Parathyroid adenoma (tissue), 2 donors: Measurements from ENCODE around the gene HAUS1.

Source experiments
- H2AFZ ChIP-seq: fragments of 300-600 bp; sonication (generic); one replicate; pipeline ENCODE4 v1.7.0; 2017; ENCODE audit warnings: antibody characterized with exemption, mild to moderate bottlenecking
- H3K27ac ChIP-seq: fragments of 300-600 bp; sonication (generic); one replicate; pipeline ENCODE4 v1.7.0; 2017
- H3K27me3 ChIP-seq: fragments of 300-600 bp; sonication (generic); one replicate; pipeline ENCODE4 v1.7.0; 2017; ENCODE audit warnings: low read length; ENCODE audit not compliant: control insufficient read depth, insufficient read depth
- H3K36me3 ChIP-seq: fragments of 300-600 bp; sonication (generic); one replicate; pipeline ENCODE4 v1.7.0; 2017; ENCODE audit warnings: low read length; ENCODE audit not compliant: control insufficient read depth, insufficient read depth
- H3K4me1 ChIP-seq: fragments of 300-600 bp; sonication (generic); one replicate; pipeline ENCODE4 v1.7.0; 2017; ENCODE audit warnings: control low read depth
- H3K4me2 ChIP-seq: fragments of 300-600 bp; sonication (generic); one replicate; pipeline ENCODE4 v1.7.0; 2017; ENCODE audit warnings: low read length
- H3K4me3 ChIP-seq: fragments of 300-600 bp; sonication (generic); one replicate; pipeline ENCODE4 v1.7.0; 2017; ENCODE audit warnings: low read depth, low read length
- H3K79me2 ChIP-seq: fragments of 300-600 bp; sonication (generic); one replicate; pipeline ENCODE4 v1.7.0; 2017; ENCODE audit warnings: control low read depth
- H3K9ac ChIP-seq: fragments of 300-600 bp; sonication (generic); one replicate; pipeline ENCODE4 v1.7.0; 2017; ENCODE audit warnings: mild to moderate bottlenecking
- H3K9me3 ChIP-seq: fragments of 300-600 bp; sonication (generic); one replicate; pipeline ENCODE4 v1.7.0; 2017; ENCODE audit warnings: low read length; ENCODE audit not compliant: control insufficient read depth
- CTCF ChIP-seq: fragments of 300-600 bp; sonication (generic); IDR thresholded peaks from one replicate; pipeline ENCODE4 v1.7.0; 2017; ENCODE audit warnings: antibody characterized with exemption, mild to moderate bottlenecking
- donor health status: primary hyperparathyroidism.

The HAUS1 gene

GRCh38 chr18:46097431-46097800 is 6.8 kb upstream of the HAUS1 start:
- H3K9me3 ChIP-seq = no peaks in the 10 kb centered on the region
- H3K4me2 ChIP-seq = peak overlapping the region; percentile 97
- H3K9ac ChIP-seq = peak overlapping the region; percentile 67
- peaks cover 14% of the 10 kb centered on the region for H3K4me1 ChIP-seq
- peak overlapping the region; percentile 92 for H3K4me3 ChIP-seq
- peaks cover 5% of the 10 kb centered on the region for H3K36me3 ChIP-seq
- H2AFZ ChIP-seq = peak overlapping the region; percentile 99
- no peak for TF ChIP-seq CTCF
- H3K79me2 ChIP-seq = peaks cover 34% of the 10 kb centered on the region
- H3K27ac ChIP-seq = peak overlapping the region; percentile 94
- H3K27me3 ChIP-seq = no peaks in the 10 kb centered on the region

- Histone ChIP-seq H3K9me3 (no peaks in the 10 kb centered on the region), H3K36me3 (peaks cover 5% of the 10 kb centered on the region), H3K4me3 (peak within 1 kb of the TSS; percentile 92), H3K27ac (peak within 1 kb of the TSS; percentile 94), H2AFZ (peak within 1 kb of the TSS; percentile 99), H3K79me2 (peaks cover 30% of the 10 kb centered on the region), H3K4me1 (peaks cover 14% of the 10 kb centered on the region), H3K27me3 (no peaks in the 10 kb centered on the region), H3K9ac (peak within 1 kb of the TSS; percentile 67), H3K4me2 (peak within 1 kb of the TSS; percentile 97)
- no peak for TF ChIP-seq CTCF
Measured at GRCh38 chr18:46097801-46098615, 6.2 kb upstream of the HAUS1 start, which contains the start of gene ATP5F1A. Gene ATP5F1A, minus strand, starts transcription at chr18:46098296. Its CDS starts 65 bp downstream, at chr18:46098231.

GRCh38 chr18:46098616-46098933 is 5.6 kb upstream of the HAUS1 start:
- Histone ChIP-seq H3K79me2 (peaks cover 25% of the 10 kb centered on the region), H3K9me3 (no peaks in the 10 kb centered on the region), H3K4me2 (peak overlapping the region; percentile 52), H3K27ac (peak overlapping the region; percentile 94), H3K36me3 (peaks cover 5% of the 10 kb centered on the region), H3K9ac (no peak overlapping the region), H3K4me1 (peaks cover 10% of the 10 kb centered on the region), H3K4me3 (peak overlapping the region; percentile 92), H3K27me3 (no peaks in the 10 kb centered on the region), H2AFZ (peak overlapping the region; percentile 99)
- TF ChIP-seq CTCF = no peak

- Histone ChIP-seq H3K4me1 (peaks cover 9% of the 10 kb centered on the region), H3K9me3 (no peaks in the 10 kb centered on the region), H3K9ac (no peak overlapping the region), H3K27me3 (no peaks in the 10 kb centered on the region), H3K4me3 (no peak overlapping the region), H3K27ac (no peak overlapping the region), H3K4me2 (no peak overlapping the region), H3K79me2 (peaks cover 18% of the 10 kb centered on the region), H2AFZ (no peak overlapping the region), H3K36me3 (peaks cover 5% of the 10 kb centered on the region)
- no peak for TF ChIP-seq CTCF
Measured at GRCh38 chr18:46099463-46099862, 4.7 kb upstream of the HAUS1 start.

GRCh38 chr18:46109386-46109785 is 5.2 kb downstream of the HAUS1 start:
- Histone ChIP-seq H2AFZ (no peak overlapping the region), H3K4me2 (no peak overlapping the region), H3K4me1 (peaks cover 7% of the 10 kb centered on the region), H3K36me3 (no peaks in the 10 kb centered on the region), H3K27ac (no peak overlapping the region), H3K79me2 (no peaks in the 10 kb centered on the region), H3K4me3 (no peak overlapping the region), H3K27me3 (no peaks in the 10 kb centered on the region), H3K9me3 (no peaks in the 10 kb centered on the region), H3K9ac (no peak overlapping the region)
- no peak for TF ChIP-seq CTCF
